KOPT-K1 (cell line): ENCODE data around the gene IGSF3.

ENCODE experiments used
- H3K27ac ChIP-seq: fragments of 200-600 bp; sonication (generic); 2 replicates; pipeline ENCODE4 v1.5.1; 2016; ENCODE audit warnings: antibody characterized with exemption, mild to moderate bottlenecking, low read depth, low read length; ENCODE audit not compliant: poor library complexity, severe bottlenecking
- H3K36me3 ChIP-seq: fragments of 200-600 bp; sonication (generic); 2 replicates; pipeline ENCODE4 v1.5.1; 2017; ENCODE audit warnings: antibody characterized with exemption, mild to moderate bottlenecking, low read length, moderate library complexity; ENCODE audit not compliant: insufficient read depth
- H3K9me3 ChIP-seq: fragments of 200-600 bp; sonication (generic); 2 replicates; pipeline ENCODE4 v1.5.1; 2017; ENCODE audit warnings: antibody characterized with exemption, low read length, mild to moderate bottlenecking; ENCODE audit not compliant: insufficient read depth, poor library complexity, severe bottlenecking

IGSF3 gene

DNA sequence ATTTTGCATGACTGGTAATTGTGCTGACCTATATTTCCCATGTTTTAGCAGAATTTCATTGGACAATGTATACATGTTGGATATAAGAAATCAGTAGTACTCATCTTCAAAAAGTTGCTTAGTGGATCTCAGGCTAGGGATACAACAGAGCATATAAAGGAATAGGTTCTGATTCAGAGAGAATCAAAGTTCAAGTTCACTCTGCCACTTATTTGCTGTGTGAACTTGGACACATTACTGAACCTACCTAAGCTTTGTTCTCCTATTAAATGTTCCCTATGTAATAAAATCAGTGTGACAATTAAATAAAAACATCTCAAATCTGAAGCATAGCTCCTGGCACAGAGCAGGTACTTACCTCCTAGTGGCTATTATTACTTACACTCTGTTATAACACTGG lies 106.0 kb downstream of the IGSF3 start:
- Histone ChIP-seq H3K9me3 (peaks cover 40% of the 10 kb centered on the region), H3K27ac (no peak overlapping the region), H3K36me3 (peaks cover 44% of the 10 kb centered on the region)

- Histone ChIP-seq H3K27ac (peak overlapping the region; percentile 53), H3K36me3 (peaks cover 37% of the 10 kb centered on the region)
Measured at GRCh38 chr1:116560704-116561490, 106.6 kb downstream of the IGSF3 start.

GRCh38 chr1:116559304-116559761 lies 108.2 kb downstream of the IGSF3 start:
- Histone ChIP-seq H3K27ac (peak overlapping the region; percentile 14), H3K9me3 (peaks cover 23% of the 10 kb centered on the region), H3K36me3 (peaks cover 22% of the 10 kb centered on the region)

More at GRCh38 chr1:116560704-116561490, 106.6 kb downstream of the IGSF3 start:
- peaks cover 35% of the 10 kb centered on the region for H3K9me3 ChIP-seq

DNA sequence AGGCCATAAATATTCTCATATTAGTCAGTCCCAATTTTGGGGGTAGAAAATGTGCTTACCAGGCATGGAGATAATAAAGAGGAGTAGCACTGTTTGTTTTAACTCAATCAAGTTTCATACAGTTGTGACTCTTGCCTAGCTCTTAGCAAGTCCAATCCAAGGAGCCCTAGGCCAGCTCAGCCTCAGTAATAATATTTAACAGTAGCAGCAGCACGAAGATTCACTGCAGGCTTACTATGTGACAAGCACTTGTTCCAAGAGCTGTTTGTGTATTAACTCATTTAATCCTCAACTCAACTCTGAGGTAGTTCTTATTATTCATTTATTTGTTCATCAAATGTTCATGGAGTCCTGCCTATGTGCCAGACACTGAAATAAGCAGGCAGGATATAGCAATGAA lies 109.0 kb downstream of the IGSF3 start:
- Histone ChIP-seq H3K27ac (peak overlapping the region; percentile 13), H3K9me3 (peaks cover 15% of the 10 kb centered on the region), H3K36me3 (peaks cover 15% of the 10 kb centered on the region)

GRCh38 chr1:116558140-116558549 lies 109.4 kb downstream of the IGSF3 start:
- Histone ChIP-seq H3K36me3 (peaks cover 11% of the 10 kb centered on the region), H3K27ac (peak overlapping the region; percentile 13), H3K9me3 (peaks cover 11% of the 10 kb centered on the region)

DNA sequence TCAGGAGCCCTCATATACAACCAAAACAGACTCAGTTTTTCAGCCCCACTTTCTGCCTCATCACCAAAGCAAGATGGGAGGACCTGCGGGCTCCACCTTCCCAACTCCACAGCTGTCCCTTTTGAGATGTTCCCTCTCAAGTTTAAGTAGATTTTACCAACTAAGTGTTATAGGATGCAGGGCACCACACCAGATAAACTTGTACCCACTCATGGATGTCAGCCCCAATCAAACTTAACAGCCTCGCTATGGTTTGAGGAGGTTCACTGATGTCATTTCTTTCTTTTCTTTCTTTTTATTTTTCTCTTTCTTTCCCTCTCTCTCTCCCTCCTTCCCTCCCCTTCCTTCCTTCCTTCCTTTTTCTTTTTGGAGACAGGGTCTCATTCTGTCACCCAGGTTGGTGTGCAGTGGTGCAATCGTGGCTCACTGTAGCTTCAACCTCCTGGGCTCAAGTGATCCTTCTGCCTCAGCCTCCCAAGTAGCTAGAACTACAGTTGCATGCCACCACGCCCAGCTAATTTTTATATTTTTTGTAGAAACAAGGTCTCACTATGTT lies 110.1 kb downstream of the IGSF3 start:
- peaks cover 3% of the 10 kb centered on the region for H3K9me3 ChIP-seq
- peaks cover 3% of the 10 kb centered on the region for H3K36me3 ChIP-seq
- H3K27ac ChIP-seq, result peak overlapping the region; percentile 56

DNA sequence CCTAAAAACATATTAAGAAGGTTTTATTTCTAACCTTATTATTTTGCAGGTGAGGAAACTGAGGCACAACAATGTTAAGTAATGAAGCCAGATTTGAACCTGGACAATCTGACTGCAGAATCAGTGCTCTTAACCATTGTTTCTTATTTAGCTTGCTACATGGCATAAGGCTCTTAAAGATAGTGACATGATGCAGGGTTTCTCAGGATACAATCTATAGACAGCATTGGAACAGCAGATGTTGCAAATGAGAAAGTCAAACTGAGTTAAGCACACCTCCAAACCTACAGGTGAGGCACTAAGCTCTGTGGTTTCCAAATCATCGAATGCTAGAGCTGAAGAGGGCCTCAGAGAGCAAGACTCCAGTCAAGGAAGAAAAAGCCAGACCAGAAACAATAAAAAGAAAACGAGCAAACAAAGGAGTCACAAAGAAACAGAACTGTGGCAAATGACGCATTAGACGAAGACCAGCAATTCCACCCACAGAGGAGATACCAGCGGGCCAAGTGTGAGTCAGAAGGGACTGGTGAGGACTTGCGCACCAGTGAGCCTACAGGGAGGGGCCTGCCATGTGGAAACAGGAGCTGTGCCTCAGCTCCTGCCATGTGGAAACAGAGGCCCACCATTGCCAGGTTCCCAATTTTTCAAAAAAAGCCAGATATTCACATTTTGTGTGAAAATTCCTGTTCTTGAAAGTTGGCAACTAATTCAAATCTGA lies 111.1 kb downstream of the IGSF3 start:
- no peaks in the 10 kb centered on the region for H3K9me3 ChIP-seq
- H3K36me3 ChIP-seq, result no peaks in the 10 kb centered on the region; the same call in 1 of the 2 replicates
- H3K27ac ChIP-seq, result peak overlapping the region; percentile 56

- Histone ChIP-seq H3K9me3 (no peaks in the 10 kb centered on the region), H3K36me3 (no peaks in the 10 kb centered on the region; the same call in 1 of the 2 replicates), H3K27ac (no peak overlapping the region)
Measured at GRCh38 chr1:116554924-116555323, 112.6 kb downstream of the IGSF3 start.

DNA sequence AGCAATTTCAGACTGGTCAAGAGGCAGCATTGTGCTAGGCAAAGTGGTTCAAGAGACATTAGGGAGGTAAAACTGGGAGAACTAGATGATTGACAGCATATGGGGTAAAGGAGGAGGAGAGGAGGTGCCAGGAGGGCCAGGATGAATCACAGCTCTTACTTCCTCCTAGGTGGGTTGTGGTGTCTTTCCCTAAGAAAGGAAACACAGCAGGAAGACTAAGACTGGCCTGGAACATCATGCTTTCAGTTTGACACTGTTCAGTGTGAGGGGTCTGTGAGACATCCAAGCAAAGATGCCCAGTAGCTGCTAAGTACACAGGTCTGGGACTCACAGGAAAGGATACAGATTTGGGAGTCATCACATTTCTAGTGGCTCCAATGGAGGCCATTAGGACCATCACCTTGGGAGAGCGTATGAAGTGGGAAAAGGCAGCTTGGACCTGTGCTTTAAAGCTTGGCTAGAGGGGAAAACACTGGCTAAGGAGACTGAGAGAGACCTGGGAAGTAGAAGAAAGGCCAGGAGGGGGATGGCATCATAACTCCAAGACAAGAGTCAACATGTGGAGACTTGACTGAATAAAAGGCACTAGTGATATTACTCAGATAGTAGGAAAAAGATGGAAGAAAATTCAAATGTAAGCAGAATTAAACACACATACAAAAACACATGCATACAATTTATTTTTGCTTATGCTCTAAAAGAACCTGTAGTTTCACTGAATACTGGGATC lies 114.0 kb downstream of the IGSF3 start:
- H3K27ac ChIP-seq, result peak overlapping the region; percentile 7
- no peaks in the 10 kb centered on the region; the same call in 1 of the 2 replicates for H3K36me3 ChIP-seq
- H3K9me3 ChIP-seq, result no peaks in the 10 kb centered on the region

GRCh38 chr1:116546354-116546977 lies 121.1 kb downstream of the IGSF3 start:
- Histone ChIP-seq H3K36me3 (peaks cover 36% of the 10 kb centered on the region), H3K9me3 (no peaks in the 10 kb centered on the region), H3K27ac (peak overlapping the region; percentile 61)

DNA sequence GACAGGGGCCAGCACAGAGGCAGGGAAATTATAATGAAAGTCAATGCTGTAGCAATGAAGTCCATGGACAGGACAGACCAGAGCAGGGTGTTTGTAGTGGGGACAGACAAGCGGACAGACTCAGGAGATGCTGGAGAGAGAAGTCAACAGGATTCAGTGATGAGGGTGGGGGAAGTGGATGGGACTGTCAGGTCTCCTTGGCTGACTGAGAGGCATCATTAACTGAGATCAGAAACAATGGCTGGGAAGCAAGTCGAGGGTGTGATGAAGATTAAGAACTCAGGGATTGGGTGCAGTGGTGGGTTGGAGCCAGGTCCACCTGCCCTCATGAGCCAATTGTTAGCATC lies 122.2 kb downstream of the IGSF3 start:
- Histone ChIP-seq H3K9me3 (no peaks in the 10 kb centered on the region), H3K27ac (peak overlapping the region; percentile 61), H3K36me3 (peaks cover 47% of the 10 kb centered on the region)

- Histone ChIP-seq H3K27ac (peak overlapping the region; percentile 61), H3K36me3 (peaks cover 53% of the 10 kb centered on the region), H3K9me3 (no peaks in the 10 kb centered on the region)
Measured at GRCh38 chr1:116544588-116545358, 122.8 kb downstream of the IGSF3 start.

GRCh38 chr1:116540088-116540487 lies 127.4 kb downstream of the IGSF3 start:
- Histone ChIP-seq H3K27ac (no peak overlapping the region), H3K36me3 (peaks cover 94% of the 10 kb centered on the region), H3K9me3 (no peaks in the 10 kb centered on the region)

DNA sequence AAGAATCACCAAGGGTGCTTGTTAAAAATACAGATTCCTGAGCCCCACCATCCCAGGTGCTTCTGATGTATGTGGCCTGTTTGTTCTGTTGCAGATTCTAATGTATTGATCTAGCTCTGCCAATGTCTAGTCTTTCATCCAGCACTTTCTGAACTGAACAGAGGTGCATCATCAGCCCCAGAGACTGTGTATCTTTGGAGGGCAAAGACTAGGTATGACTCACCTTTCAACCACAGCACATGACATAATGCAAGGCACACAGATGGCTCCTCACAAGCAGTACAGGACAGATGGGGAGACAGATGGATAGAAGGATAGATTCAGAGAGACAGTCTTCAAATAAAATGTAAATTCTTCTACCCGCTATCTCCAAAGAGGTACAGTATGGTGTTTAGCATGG lies 129.0 kb downstream of the IGSF3 start:
- Histone ChIP-seq H3K27ac (no peak overlapping the region), H3K9me3 (peaks cover 8% of the 10 kb centered on the region), H3K36me3 (peaks cover 100% of the 10 kb centered on the region)
